ENCODE data around the gene N4BP2L1. TPM values are rescaled to one million over a fixed set of nuclear protein-coding genes. Genes with fewer than 3 reads are reported as not detected.
"Not testable (repeated sequence)": the region's sequence is repeated elsewhere in the genome, so short reads cannot be mapped to it uniquely, and the experiment has no call there.

The N4BP2L1 gene
- total RNA-seq, 4 donors from 2014 or later: 7.4 to 44.1 (median 21.5) TPM

DNA sequence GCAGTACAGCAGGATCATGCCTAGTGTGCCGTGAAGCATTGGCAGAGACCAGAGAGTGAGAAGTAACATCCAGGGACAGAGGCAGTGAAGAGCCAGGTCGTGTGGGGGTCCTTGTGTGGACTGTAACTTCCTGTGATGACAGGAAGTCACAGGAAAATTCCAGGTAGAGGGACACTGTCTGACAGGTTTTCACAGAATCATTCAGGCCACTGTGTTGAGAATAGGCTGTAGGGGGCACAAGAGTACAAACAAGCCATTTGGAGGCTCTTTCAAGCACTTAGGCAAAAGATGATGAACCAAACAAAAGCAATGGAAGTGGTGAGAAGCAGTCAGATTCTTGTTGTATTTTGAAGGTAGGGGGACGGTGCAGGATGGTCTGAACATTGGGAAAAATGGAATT, 46.4 kb downstream of the N4BP2L1 start:
- H3K27ac ChIP-seq: no peak overlapping the region
- DNase-seq: no peak
- H3K27me3 ChIP-seq: no peaks in the 10 kb centered on the region
- H3K36me3 ChIP-seq: no peaks in the 10 kb centered on the region
- H3K4me1 ChIP-seq: no peaks in the 10 kb centered on the region
- intact Hi-C loops (cut with DNase I; ENCODE audit: low total_unique reads): no loop called here
- TF ChIP-seq POLR2A (IDR thresholded peaks at IDR 0.05): no peak
- TF ChIP-seq, protein P1, sequence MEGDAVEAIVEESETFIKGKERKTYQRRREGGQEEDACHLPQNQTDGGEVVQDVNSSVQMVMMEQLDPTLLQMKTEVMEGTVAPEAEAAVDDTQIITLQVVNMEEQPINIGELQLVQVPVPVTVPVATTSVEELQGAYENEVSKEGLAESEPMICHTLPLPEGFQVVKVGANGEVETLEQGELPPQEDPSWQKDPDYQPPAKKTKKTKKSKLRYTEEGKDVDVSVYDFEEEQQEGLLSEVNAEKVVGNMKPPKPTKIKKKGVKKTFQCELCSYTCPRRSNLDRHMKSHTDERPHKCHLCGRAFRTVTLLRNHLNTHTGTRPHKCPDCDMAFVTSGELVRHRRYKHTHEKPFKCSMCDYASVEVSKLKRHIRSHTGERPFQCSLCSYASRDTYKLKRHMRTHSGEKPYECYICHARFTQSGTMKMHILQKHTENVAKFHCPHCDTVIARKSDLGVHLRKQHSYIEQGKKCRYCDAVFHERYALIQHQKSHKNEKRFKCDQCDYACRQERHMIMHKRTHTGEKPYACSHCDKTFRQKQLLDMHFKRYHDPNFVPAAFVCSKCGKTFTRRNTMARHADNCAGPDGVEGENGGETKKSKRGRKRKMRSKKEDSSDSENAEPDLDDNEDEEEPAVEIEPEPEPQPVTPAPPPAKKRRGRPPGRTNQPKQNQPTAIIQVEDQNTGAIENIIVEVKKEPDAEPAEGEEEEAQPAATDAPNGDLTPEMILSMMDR (IDR thresholded peaks at IDR 0.05): peak; percentile 34 to 51 (median 42)
- no peak overlapping the region for H3K4me3 ChIP-seq
- no peaks in the 10 kb centered on the region for H3K9me3 ChIP-seq

DNA sequence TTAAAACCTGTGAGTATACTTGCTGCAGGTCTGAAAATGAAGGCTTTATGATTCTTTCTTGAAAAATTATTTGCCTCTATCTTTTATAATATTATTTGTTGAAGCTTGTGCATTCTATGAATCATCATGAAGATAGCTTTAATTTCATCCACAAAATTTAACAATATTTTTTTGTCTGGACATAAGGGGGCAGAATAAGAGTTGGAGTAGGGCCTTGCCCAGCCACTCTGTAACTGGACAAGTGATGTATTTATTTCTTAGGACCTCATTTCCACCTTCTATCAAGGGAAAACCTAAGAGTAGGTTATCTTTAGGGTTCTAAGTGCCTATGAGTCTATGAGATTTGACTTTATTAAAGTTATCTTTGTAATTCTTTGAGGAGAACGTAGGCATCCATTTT, 49.9 kb downstream of the N4BP2L1 start:
- Histone ChIP-seq H3K4me1 (no peaks in the 10 kb centered on the region), H3K27ac (no peak overlapping the region), H3K36me3 (no peaks in the 10 kb centered on the region), H3K9me3 (no peaks in the 10 kb centered on the region), H3K27me3 (no peaks in the 10 kb centered on the region), H3K4me3 (no peak overlapping the region)
- intact Hi-C loops (cut with DNase I; ENCODE audit: low total_unique reads): no loop called here
- TF ChIP-seq, protein P1 (IDR thresholded peaks at IDR 0.05): no peak
- no peak for TF ChIP-seq POLR2A (IDR thresholded peaks at IDR 0.05)
- no peak for DNase-seq

DNA sequence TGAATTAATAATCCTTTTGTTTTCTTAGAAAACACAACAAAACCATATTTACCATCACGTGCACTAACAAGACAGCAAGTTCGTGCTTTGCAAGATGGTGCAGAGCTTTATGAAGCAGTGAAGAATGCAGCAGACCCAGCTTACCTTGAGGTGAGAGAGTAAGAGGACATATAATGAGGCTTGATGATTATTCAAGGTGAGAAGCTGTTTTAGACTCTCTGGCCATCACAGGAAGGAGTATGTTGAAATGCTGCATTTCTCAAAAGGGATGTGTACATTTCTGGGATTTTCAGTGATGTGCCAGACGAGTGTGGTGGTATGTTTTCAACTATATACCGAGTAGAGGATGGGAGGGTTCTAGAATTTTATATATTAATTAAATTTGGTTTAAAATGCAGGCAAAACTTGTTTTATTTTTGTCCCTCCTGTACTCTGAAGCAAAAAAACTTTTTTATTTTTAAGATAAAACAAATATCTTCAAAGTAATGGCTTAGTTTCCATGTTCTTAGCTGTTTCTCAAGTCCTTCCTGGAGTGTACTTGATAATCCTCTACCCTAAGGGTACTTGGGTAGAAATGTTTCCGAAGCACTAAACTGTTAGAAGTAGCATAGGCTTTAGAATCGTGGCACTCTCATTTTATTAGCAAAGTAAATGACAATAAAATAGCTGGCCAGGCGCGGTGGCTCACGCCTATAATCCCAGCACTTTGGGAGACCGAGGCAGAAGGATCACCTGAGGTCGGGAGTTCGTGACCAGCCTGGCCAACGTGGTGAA, 51.1 kb downstream of the N4BP2L1 start:
- H3K36me3 ChIP-seq: no peaks in the 10 kb centered on the region
- no peak overlapping the region for H3K27ac ChIP-seq
- no peaks in the 10 kb centered on the region for H3K27me3 ChIP-seq
- no peak overlapping the region for H3K4me3 ChIP-seq
- intact Hi-C loops (cut with DNase I; ENCODE audit: low total_unique reads): no loop called here
- no peaks in the 10 kb centered on the region for H3K4me1 ChIP-seq
- H3K9me3 ChIP-seq: no peaks in the 10 kb centered on the region
- DNase-seq: no peak
- TF ChIP-seq, protein P1 (IDR thresholded peaks at IDR 0.05): no peak
- TF ChIP-seq POLR2A (IDR thresholded peaks at IDR 0.05): no peak

DNA sequence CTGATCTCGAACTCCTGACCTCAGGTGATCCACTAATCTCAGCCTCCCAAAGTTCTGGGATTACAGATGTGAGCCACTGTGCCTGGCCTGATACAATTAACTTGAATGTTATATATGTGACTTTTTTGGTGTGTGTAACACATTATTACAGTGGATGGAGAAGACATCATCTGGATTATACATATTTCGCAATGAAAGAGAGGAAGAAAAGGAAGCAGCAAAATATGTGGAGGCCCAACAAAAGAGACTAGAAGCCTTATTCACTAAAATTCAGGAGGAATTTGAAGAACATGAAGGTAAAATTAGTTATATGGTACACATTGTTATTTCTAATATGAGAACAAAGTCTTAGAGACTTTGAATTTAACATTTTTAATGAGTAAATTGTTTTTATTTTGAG, 57.1 kb downstream of the N4BP2L1 start:
- no peak overlapping the region for H3K27ac ChIP-seq
- TF ChIP-seq, protein P1 (IDR thresholded peaks at IDR 0.05): no peak
- no peak for TF ChIP-seq POLR2A (IDR thresholded peaks at IDR 0.05)

DNA sequence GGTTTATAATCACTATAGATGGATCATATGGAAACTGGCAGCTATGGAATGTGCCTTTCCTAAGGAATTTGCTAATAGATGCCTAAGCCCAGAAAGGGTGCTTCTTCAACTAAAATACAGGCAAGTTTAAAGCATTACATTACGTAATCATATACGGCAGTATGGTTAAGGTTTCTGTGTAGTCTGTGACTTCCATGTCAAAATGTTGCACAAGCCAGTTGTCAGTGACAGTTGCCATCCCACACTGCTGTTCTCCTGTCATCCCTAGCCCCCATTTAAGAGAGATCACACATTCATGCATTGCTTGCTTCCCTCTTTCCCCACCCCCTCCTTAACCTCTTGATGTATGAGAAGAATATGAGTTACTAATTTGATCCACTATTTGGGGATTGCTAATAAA, 65.4 kb downstream of the N4BP2L1 start:
- Histone ChIP-seq H3K4me3 (no peak overlapping the region), H3K4me1 (no peaks in the 10 kb centered on the region), H3K9me3 (no peaks in the 10 kb centered on the region), H3K27ac (no peak overlapping the region), H3K36me3 (no peaks in the 10 kb centered on the region), H3K27me3 (no peaks in the 10 kb centered on the region)
- no peak for DNase-seq
- intact Hi-C loops (cut with DNase I; ENCODE audit: low total_unique reads): no loop called here
- no peak for TF ChIP-seq POLR2A (IDR thresholded peaks at IDR 0.05)
- TF ChIP-seq, protein P1 (IDR thresholded peaks at IDR 0.05): no peak

More for the DNA sequence above, 57.1 kb downstream of the N4BP2L1 start:
- H3K4me3 ChIP-seq: no peak overlapping the region
- H3K36me3 ChIP-seq: no peaks in the 10 kb centered on the region
- H3K4me1 ChIP-seq: no peaks in the 10 kb centered on the region
- H3K9me3 ChIP-seq: no peaks in the 10 kb centered on the region
- no peak for DNase-seq
- intact Hi-C loops (cut with DNase I; ENCODE audit: low total_unique reads): no loop called here
- no peaks in the 10 kb centered on the region for H3K27me3 ChIP-seq

DNA sequence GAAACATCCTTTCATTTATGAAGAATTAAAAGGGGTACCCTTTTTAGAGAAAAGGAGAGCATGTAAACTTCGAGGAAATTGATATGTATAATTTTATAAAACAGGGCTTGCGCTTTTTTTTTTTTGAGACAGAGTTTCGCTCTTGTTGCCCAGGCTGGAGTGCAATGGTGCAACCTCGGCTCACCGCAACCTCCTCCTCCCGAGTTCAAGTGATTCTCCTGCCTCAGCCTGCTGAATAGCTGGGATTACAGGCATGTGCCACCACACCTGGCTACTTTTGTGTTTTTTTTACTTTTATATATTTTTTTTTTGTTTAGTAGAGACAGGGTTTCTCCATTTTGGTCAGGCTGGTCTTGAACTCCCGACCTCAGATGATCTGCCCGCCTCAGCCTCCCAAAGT, 72.0 kb downstream of the N4BP2L1 start:
- intact Hi-C loops (cut with DNase I; ENCODE audit: low total_unique reads): not testable (repeated sequence)

More for the DNA sequence above, 72.0 kb downstream of the N4BP2L1 start:
- H3K36me3 ChIP-seq, H3K27me3 ChIP-seq, H3K27ac ChIP-seq, DNase-seq, H3K4me1 ChIP-seq, H3K9me3 ChIP-seq, H3K4me3 ChIP-seq: not testable (repeated sequence)

Data from uterus (tissue), 4 donors.